Right renal cortex interstitium (tissue), 3 donors: ENCODE results near the gene AOPEP. TPM values are rescaled to one million over a fixed set of nuclear protein-coding genes. Genes with fewer than 3 reads are reported as not detected.

Experiments
- DNase-seq, 3 donors: peaks; one replicate each; pipeline ENCODE4 v3.0.0-alpha.2; 2013; ENCODE audit warnings: low read depth in 3 of 3, low spot score in 2 of 3
- polyA plus RNA-seq, 3 donors: library from polyadenylated mRNA; unstranded; fragments of 120-200 nt; gene quantifications; one replicate each; pipeline ENCODE4 v1.2.1, GENCODE V29; 2013; ENCODE audit not compliant: insufficient read length in 3 of 3

Gene AOPEP
- polyA plus RNA-seq, 3 donors = 47.3 to 58.7 (median 51.8) TPM

DNA sequence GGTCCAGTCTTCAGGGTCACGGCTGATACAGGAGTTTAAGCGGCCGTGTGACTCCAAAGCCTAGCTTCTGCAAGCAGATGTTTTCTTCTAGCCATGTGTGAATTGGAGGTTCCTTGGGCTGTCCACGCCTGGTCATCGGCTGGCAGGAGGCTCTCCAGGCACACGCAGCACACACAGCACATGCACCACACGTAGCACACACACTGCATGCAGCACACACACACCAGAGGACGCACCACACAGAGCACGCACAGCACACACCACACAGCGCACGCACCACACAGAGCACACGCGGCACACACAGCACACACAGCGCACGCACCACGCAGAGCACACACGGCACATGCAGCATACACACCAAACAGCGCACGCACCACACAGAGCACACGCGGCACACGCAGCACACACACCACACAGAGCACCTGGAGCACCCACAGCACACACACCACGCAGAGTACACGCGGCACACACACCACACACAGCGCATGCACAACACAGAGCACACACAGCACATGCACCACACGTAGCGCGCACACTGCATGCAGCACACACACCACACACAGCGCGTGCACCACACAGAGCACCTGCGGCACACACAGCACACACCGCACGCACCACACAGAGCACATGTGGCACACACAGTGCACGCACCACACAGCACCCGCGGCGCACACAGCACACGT, 356.7 kb downstream of the AOPEP start:
- DNase-seq = no peak

DNA sequence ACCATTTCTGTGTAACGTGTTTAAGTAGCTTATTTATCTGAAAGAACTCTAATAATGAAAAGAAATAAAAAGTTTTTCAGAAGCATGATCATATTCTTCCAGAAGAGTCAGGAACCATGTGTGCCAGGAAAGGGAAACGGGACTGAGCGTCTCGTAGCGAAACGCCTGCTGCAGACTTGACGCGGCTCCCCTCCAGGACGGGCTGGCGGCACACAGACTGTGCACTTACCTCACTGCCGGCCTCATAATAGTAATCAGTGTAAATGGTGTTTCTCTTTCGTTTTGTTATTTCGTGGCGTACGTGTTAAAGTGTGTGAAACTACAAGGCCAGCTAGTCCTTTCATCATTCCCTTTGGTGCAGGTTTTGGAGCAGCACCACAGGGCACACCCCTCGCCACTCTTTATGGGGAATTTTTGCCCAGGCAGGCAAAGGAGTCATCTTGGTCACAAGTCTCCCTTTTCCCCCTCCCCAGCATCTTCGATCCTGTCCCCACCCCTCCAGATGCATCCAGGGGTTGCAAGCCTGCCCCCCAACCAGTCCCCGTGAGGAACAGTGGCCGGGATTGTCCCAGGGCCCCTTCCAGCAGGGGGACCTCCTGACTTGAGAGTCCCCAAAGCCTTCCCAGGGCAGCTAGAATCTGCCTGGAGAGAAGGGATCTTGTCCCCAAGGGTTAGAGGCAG, 357.9 kb downstream of the AOPEP start:
- DNase-seq = no peak

DNA sequence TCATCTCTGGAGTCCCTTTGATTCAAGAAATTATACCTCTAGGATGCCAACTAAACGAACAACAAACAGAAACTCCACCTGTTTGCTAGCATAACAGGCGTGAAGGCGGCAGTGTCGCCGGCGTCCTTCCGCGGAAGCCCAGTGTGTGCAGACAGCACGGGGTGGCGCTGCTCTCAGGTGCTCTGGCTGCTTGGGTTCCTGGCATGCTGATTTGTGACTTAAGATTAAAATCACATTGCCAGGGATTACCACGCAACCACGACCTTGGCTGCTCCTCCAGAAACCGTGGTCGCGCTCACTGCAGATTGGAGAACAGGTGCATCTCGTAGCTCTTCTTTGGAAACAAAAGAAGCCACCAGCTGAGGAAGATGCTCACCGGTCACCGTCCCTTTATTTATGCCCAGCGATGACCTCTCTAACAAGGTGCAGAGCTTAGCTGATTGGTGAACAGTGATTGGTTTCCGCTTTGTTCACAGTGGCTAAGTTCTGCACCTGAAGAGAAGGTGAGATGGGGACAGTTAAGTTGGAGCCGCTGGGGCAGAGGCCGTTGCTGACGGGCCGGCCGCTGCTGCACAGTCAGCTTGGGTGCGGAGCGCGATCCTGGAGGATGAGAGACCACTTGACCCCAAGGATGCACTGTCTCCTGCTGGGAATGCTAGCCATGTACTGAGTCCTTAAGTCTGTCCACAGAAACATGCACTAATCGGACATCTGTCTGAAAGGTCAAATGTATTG, 358.7 kb downstream of the AOPEP start:
- DNase-seq = no peak

DNA sequence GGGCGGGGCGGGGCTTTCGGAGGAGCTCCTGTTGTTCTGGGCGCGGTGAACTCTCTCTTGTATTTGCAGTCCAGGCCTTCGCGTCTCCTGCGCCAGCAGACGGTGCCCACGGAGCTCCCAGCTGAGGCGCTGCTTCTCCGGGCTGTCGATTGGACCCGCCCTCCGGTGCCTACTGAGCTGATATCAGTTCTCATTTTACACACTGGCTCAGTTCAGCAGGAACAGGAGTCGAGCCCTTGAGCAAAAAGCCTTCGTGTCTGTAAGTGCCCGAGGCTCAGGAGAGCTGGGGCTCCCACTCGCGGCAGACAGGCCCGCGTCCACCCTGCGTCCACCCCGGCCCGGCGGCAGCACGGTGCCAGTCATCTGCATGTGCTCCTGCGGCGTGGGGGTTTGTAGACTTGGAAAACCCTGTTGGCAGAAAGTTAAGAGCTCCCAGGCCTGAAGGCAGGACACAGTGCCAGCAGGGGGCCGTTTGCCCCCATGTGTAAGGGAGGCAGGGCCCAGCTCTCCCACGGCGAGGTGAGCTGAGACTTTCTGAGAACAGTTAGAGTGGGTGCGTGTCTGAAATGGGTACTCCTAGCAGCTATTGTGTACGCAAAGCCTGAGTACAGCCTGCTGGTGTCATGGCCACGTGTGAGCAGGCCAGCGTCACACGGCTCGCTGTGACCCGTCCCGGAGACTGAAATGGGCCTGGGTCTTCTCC, 359.5 kb downstream of the AOPEP start:
- no peak for DNase-seq

DNA sequence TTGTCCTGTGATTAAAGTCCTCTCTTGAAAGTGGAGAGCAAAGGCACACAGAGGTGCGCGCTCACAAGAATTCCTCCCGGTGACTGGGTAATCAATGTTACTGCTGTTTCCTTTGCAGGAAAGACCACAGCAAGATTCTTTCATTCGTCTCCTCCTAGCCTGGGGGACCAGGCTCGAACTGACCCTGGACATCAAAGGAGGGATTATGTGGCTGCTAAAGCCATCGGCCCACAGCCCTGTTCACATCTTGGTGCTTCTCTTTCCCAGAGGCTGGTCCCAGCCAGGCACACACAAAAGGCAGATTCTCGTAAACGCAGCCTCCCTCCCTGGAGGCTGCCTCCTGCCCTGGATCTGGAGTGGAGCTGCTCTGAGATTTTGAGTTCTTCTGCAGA, 360.1 kb downstream of the AOPEP start:
- DNase-seq = no peak

DNA sequence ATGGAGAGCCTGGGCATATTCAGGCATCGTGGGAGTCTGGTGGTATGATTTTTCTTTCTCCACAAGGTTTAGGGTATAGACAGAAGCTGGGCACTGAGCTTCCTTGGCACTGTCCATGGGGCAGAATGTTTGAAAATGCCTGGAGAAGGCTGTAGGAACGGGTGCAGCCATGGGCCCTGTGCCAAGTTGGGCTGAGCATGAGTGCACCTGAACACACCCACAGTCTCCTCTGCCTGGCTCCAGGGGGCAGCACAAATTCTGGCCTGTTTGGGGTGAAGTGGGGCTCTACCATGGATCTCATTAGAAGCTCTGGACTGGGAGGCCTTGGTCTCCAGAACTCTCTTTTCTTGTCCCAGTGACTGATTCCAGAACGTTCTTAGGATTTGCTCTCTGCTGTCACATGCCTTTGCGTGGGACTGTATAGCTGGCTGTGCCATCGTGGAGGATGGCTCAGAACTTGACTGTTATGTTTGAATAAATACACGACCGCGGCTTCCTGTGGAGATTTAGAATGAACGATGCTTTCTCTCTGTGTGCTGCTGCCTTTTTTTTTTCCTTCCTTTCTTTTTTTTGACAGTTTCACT, 361.3 kb downstream of the AOPEP start:
- DNase-seq = no peak

DNA sequence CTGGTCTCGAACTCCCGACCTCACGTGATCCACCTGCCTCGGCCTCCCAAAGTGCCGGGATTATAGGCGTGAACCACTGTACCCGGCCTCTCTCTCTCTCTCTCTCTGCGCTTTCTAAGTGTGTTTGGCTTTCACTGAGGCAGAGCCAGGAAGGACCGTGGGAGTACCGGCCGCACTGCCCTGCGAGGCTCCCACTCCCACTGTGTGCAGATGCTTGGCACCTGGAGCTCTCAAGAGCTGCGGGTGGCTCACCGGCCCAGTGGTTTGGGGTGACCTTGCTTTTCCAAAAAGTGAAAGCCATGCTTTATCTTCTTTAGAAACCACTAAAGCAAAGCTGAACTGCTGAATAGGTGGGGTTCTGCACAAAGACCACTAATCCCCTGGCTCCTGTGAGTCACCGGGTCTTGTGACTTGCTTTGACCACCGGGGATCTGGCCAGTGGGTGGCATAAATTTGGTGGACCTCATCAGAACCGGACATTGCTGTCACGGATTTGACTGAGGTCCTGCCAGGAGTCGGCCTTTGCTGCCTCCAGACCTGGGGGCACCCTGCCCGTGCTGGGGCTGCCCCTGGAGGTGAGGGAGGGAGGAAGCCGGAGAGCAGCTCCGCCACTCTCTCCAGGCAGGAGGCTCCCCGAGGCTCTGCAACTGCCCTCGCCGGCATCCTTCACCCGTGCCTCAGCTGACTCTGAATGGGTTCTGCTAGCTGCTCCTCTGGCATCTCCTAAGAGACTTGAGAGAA, 362.1 kb downstream of the AOPEP start:
- DNase-seq = no peak

DNA sequence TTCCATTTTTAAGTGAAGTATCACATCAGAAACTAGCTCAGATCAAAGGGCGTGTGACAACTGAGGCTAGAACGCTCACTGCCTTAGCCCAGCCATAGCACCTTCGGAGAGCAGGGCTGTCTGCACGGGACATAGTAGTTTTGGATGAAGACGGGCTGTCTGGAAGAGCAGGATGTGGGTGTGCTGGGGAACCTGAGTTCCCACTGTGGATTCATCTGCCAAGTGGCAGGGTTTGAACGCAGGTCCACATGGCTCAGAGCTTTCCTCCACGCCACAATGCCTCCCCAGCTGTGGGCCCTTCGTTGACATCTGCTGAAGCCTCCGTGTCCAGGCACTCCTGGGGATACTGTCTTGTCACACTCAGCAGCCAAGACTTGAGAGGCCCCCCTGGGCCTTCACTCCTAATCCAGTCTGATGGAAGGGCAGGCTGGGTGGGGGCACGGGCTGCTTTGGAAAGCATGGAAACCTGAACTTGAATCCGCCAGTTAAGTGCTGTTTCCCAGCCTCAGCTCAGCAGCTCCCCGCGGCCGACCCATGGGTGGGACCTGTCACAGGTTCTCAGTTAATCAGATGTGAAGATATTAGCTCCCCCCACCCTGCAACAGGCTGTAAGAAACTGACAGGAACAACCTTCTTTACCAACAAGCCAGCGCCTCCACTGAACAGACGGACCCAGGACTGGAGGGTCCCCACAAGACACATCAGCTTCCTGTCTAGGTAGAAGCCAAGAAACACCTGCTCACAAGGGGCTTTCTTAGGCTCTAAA, 362.9 kb downstream of the AOPEP start:
- no peak for DNase-seq

DNA sequence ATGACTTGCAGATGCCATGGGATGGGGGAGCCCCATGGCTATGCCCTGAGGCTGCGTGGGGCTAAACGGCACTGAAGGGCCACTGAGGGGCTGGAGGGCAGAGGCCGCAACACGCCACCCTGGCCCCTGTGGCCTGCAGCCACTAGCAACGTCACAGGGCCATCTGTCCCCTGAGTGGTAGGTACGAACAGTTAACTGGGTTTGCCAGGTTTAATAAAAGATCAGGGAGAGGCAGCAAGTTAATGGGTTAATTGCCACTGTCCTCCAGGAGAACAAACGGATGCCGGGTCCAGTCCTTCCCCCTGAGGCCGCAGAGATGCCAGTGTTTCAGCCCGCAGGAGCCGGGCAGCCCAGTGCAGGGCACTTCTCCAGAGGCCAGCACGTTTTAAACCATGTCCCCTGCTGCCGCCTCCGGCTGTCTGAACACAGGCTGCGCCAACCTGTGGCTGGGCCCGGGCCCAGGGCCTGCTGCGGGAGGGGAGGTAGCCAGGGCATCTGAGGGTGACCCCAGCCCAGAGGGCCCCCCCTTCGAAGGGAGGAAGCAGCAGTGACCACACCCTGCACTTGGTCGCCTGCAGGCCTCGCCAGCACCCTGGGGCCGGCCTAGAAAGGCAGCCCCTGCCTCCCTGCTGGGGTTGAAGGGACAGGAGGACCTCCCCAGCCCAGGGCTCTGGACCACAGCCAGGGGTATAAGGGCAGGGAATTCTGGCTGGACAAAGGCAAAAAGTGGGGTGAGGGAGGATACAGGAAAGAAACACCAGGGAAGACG, 363.7 kb downstream of the AOPEP start:
- no peak for DNase-seq

DNA sequence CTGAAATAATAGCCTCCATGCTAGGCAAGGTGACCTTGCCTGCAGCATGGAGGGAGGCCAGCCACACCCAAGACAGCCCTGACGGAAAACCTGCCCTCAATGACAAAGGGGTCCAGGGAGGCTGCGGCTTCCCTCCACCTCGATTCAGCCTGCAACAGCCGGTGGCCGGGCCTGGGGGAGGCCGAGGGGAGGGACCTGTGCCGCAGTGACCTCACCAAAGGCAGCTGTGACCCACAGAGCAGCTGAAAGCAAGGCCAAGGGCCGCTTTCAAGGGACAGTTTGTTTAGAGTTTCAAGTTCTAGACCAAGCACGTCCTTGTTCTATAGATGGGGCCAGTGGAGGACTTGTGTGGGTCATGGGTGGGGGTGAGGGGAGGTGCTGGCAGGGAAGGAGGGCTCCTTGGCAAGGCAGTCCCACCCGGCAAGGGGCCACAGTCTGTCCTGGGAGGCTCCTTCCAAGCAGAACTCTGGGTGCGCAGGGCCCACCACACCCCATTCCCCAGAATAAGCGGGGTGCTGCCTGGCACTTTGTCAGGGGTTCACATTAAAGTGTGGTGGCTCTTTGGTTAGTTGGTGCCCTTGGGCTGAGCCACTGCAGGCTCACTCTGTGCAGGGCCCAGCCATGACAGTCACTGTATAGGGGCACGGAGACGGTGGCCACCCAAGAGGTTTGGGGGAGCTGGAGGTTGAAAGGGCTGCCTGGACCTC, 364.5 kb downstream of the AOPEP start:
- no peak for DNase-seq

DNA sequence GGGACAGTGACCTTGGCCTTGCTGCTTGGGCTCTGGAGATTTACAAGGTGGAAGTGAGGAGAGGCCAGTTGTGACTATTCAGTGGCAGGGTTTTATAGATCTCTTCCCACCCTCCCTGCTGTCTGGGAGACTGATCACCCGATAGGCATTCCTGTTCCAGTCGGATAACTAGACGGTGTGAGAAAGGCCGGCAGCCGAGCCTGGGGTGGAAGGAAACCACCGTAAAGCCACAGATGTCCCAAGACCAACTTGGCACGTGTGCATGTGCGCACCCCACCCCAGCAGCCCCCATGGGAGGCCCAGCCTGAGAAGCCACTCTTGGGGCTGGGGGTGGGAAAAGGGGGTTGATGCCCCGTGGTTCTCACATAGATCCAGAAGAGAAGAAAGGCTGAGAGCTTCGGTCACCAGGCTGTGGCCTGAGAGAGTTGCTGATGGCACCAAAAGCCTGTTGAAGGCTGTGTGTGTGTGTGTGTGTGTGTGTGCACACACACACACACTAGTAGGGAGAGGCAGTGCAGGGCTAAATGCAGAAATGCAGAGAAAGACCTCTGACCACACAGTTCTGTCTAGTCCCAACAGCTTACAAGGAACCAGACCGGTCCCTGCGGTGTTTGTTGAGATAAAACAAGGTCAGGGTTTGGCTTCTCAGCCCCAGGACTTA, 365.2 kb downstream of the AOPEP start:
- DNase-seq = no peak

DNA sequence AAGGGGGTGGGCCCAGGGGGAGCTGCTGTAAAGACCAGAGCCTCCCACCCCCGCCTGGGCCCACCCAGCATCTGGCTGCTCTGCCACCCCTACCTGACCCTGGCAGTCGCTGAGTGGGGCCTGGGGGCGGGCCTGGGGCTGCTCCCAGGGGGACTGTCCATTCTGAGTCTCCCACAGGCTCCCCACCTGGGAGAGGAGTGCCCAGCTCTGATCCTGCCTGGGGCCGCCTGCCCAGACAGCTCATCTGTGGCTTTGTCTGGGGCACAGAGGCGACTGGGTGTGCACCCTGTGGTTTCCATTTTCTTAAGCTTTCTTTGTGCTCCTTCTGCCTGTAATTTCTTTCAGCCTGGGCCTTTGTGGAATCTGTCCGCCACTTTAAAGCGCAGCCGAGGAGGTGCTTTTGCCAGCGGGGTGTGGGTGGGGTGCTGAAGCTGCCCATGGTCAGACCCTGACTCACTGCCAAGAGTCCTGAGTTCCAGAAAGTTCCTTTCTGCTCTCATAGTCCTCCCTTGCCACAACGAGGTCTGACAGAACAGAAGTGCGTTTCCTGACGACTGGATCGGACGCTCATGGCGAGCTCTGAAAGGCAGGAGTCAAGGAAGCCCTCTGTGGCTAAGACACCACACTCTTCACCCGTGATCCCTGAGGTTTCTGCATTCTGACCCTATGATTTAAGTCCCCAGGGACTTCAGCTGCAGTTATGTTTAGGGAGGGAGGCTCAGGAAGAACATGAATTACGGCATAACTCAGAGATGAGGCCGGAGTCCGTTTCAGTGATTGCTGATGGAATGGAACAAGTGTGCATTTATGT, 366.0 kb downstream of the AOPEP start:
- no peak for DNase-seq

DNA sequence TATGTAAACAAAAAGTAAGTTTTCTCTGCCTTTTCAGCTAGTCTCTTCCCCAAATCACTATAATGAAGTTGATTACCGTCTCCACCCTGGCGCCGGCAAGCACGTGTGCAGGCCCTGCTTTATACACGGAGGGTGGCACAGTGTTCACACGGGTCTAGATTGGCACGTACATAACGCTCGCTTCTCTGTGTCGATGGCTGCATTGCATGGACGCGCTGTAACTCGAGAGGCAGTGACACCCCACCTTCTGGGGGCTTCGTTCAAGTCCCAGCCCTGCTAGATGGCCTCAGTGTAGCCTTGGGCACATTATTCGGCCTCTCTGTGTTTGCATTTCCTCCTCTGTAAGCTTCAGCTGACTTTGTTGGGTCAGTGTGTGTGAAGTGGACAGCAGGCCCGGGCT, 367.1 kb downstream of the AOPEP start:
- no peak for DNase-seq

DNA sequence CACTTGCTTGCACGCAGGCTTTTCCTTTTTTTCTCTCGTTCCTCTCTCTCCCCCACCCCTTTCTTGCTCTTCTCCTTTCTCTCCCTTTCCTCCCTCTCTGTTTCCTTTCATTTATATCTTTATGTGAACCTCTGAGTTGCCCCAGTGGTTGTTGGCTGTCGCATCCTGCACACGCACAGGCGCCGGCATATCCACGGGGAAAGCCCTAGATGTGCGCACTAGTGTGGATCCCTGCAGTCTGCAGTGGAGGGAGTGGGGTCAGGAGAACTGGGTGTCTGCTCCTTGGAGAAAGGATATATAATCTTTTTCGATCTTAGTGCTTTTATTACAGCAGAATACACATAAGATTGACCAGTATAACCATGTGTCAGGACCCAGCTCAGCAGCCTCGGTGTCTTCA, 367.5 kb downstream of the AOPEP start:
- no peak for DNase-seq

DNA sequence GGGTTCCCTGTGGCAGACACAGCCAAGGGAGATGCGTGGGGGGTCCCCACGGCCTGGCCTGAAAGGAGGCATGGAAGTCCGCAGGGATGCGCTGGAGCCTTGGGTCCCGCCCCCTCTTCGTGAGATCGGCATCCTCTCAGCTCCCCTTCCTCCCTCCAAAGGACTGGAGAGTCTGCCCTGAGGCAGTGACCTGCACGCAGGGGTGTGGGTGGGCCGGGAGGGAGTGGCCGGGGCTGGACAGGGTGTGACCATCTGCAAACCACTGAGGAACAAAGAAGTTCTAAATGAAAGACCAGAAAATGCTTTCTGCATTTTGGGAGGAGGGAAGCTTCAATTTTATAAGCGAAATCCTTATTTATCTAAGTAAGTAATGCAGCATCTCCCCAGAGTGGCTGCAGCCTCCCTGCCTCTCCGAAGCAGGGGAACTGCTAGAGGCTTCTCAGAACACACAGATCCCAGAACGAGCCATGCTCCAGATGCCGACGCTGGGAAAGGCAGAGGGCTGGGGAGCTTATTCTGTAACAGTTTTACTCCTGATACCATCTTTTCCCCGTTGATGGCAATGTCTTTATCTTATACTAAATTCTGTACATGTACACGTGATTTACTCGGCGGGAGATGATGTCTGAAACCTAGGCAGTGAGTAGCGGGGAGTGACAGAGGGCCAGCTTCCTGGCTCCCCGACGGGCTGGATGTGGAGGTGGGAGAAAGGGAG, 369.3 kb downstream of the AOPEP start:
- DNase-seq = no peak

DNA sequence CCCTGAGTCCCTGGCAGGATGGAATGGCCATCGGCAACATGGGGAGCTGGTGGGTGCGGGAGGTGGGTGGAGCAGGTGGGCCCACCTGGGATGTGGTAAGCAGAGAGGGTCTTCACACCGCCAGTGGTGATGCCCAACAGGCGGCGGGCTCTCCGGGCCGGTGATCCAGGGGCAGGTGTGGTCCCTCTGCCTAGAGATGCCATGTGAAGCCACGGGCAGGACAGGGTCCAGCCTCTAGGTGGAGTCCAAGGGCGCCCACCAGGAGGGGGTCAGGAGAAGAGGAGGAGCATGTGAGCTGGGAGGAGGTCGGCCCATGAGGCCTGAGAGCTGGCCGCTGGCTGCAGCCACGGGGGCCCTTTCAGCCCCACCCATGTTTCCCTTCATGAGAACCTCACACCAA, 369.9 kb downstream of the AOPEP start:
- DNase-seq = no peak
